H1 (cell line): ENCODE measurements around the gene STYXL1.

ENCODE experiments used
- BRCA1 ChIP-seq: IDR thresholded peaks from 2 replicates; pipeline ENCODE4 v1.6.1; 2012; ENCODE audit warnings: low read depth, low read length, improper control_type of control experiment
- CTCF ChIP-seq, 3 experiments: IDR thresholded peaks; 1 replicate in 2 of 3; 2 replicates in 1 of 3; pipeline versions ENCODE4 v1.5.1 to v1.6.1; 2011; ENCODE audit warnings: low read length in 3 of 3, mild to moderate bottlenecking in 3 of 3, inconsistent platforms in 2 of 3, low read depth in 1 of 3, moderate library complexity in 1 of 3; ENCODE audit not compliant: insufficient read depth in 1 of 3; ENCODE audit errors: control extremely low read depth in 1 of 3
- SIX5 ChIP-seq: IDR thresholded peaks from 2 replicates; pipeline ENCODE4 v1.6.1; 2011; ENCODE audit warnings: mild to moderate bottlenecking, low read depth, low read length

- no peak for TF ChIP-seq SIX5
- TF ChIP-seq CTCF (IDR thresholded peaks at IDR 0.05; ENCODE audit: control extremely low read depth in 1 of 3, insufficient read depth in 1 of 3, low read depth in 1 of 3, low read length in 3 of 3), result no peak
- TF ChIP-seq BRCA1, result no peak
These were observed 45.7 kb downstream of the STYXL1 start for GRCh38 chr7:76002139-76002538.
